Measurements from ENCODE around the gene EIF4E1B. TPM values are rescaled to one million over a fixed set of nuclear protein-coding genes. Genes with fewer than 3 reads are reported as not detected.
"Not testable (repeated sequence)": the region's sequence is repeated elsewhere in the genome, so short reads cannot be mapped to it uniquely, and the experiment has no call there.

Gene EIF4E1B
- total RNA-seq, 1 experiment from 2014 or later: not detected

DNA sequence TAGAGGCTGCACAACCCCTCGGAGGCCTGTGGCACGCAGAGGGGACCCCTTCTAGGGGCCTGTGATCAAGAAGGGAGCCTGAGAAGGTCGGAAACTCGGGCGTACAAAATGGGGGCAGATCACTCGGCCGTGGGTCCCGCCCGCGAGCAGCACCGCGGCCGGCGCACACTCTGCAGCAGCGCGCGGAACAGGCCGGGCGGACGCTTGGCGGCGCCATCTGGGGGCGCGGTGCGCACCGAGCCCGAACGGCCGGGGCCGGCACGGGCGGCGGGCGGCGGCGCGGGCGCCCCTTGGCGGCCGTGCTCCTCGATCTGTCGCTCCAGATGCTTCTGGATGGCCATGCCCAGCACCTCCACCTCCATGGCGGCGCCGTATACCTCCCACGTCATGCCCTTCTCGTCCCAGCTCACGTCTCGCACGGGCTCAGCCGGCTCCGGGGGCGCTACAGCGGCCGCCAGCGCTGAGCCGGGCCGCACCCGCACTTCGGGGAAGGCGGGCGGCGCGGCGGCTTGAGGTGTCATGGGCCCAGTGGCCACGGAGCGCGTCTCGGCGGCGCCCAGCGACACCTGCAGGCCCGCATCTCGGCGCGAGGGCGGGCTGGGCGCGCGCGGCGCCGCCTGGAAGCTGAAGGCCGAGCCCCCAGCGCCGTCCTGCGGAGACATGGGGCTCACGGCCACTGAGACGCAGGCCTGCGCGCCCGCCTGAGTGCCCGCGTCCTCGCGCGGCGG, 33.6 kb upstream of the EIF4E1B start:
- no peak for TF ChIP-seq CTCF (IDR thresholded peaks at IDR 0.05; ENCODE audit: unreplicated experiment)
- Mint-ChIP-seq H3K36me3 (ENCODE audit: insufficient read depth, unreplicated experiment) (no peaks in the 10 kb centered on the region), H3K4me1 (ENCODE audit: low read depth, unreplicated experiment) (no peaks in the 10 kb centered on the region), H3K9me3 (ENCODE audit: low read depth, unreplicated experiment) (no peaks in the 10 kb centered on the region), H3K4me3 (ENCODE audit: low read depth, unreplicated experiment) (peak overlapping the region; percentile 29), H3K27me3 (ENCODE audit: unreplicated experiment) (no peaks in the 10 kb centered on the region), H3K27ac (ENCODE audit: unreplicated experiment) (no peak overlapping the region)
- intact Hi-C loops (cut with micrococcal nuclease; ENCODE audit: unreplicated experiment): no loop called here
- no TSS peak for BruUV-seq (replicated peaks)
- CTCF ChIA-PET: no interaction called here
- DNase-seq: peak; percentile 36

- H3K27ac Mint-ChIP-seq (ENCODE audit: unreplicated experiment): no peak overlapping the region
- CTCF ChIA-PET: no interaction called here
- H3K4me1 Mint-ChIP-seq (ENCODE audit: low read depth, unreplicated experiment): peaks cover under 1% of the 10 kb centered on the region
- H3K9me3 Mint-ChIP-seq (ENCODE audit: low read depth, unreplicated experiment): no peaks in the 10 kb centered on the region
- intact Hi-C loops (cut with micrococcal nuclease; ENCODE audit: unreplicated experiment): no loop called here
- no peaks in the 10 kb centered on the region for H3K27me3 Mint-ChIP-seq (ENCODE audit: unreplicated experiment)
- no peak for TF ChIP-seq CTCF (IDR thresholded peaks at IDR 0.05; ENCODE audit: unreplicated experiment)
- H3K4me3 Mint-ChIP-seq (ENCODE audit: low read depth, unreplicated experiment): no peak overlapping the region
- BruUV-seq (replicated peaks): no TSS peak
- no peak for DNase-seq
- no peaks in the 10 kb centered on the region for H3K36me3 Mint-ChIP-seq (ENCODE audit: insufficient read depth, unreplicated experiment)
These were observed 32.8 kb upstream of the EIF4E1B start for GRCh38 chr5:176597417-176598389.

DNA sequence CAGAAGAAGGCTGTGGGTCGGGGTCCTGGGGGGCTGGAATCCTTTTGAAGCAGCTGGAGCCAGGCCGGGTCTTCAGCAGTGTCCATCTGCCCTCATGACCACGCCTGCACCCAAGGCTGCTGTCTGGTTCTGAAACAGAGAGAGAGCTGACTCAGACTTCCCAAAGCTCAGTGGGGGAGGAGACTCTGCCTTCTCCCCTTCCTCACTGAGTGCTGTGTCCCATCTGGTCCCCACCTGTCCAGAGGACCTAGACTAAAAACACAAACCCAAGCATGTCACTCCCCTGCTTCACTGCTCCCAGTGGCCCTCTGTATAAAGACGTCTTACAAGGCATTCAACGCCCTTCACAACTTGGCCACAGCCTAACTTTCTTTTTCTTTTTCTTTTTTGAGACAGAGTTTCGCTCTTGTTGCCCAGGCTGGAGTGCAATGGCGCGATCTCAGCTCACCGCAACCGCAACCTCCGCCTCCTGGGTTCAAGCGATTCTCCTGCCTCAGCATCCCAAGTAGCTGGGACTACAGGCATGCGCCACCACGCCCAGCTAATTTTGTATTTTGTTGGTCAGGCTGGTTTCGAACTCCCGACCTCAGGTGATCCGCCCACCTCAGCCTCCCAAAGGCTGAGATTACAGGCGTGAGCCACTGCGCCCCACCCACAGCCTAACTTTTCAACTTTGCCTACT, 30.6 kb upstream of the EIF4E1B start:
- H3K27ac Mint-ChIP-seq (ENCODE audit: unreplicated experiment); H3K27me3 Mint-ChIP-seq (ENCODE audit: unreplicated experiment); intact Hi-C loops (cut with micrococcal nuclease; ENCODE audit: unreplicated experiment); H3K4me1 Mint-ChIP-seq (ENCODE audit: low read depth, unreplicated experiment); DNase-seq; BruUV-seq (replicated peaks); H3K36me3 Mint-ChIP-seq (ENCODE audit: insufficient read depth, unreplicated experiment); H3K4me3 Mint-ChIP-seq (ENCODE audit: low read depth, unreplicated experiment); H3K9me3 Mint-ChIP-seq (ENCODE audit: low read depth, unreplicated experiment); CTCF ChIA-PET: not testable (repeated sequence)

DNA sequence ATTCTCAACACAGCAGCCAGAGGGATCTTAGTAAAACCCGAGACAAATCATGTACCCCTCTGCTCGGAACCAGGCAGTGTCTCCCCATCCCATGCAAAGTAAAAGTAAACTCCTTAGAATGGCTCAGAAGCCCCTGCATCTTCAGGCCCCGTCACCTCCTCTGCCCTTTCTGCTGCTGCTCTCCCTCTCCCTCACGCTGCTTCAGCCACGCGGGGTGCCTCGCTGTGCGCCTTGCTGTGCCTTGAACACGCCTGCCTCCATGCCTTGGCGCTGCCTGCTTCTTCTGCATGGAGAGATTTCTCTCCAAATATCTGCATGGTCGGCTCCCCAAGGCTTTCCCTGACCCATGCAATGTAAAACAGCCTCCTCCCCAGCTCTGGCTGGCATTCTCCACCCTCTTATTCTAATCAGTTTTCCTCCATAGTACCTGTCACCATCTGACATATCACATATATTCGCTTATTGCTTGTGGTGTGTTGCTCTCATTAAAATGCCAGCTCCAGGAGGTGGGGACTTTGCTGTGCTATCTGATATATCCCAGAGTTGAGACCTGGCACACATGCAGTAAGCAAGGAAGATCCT, 28.5 kb upstream of the EIF4E1B start:
- no TSS peak for BruUV-seq (replicated peaks)
- H3K4me3 Mint-ChIP-seq (ENCODE audit: low read depth, unreplicated experiment): no peak overlapping the region
- H3K36me3 Mint-ChIP-seq (ENCODE audit: insufficient read depth, unreplicated experiment): no peaks in the 10 kb centered on the region
- H3K27ac Mint-ChIP-seq (ENCODE audit: unreplicated experiment): no peak overlapping the region
- no peak for DNase-seq
- H3K27me3 Mint-ChIP-seq (ENCODE audit: unreplicated experiment): no peaks in the 10 kb centered on the region
- CTCF ChIA-PET: no interaction called here
- intact Hi-C loops (cut with micrococcal nuclease; ENCODE audit: unreplicated experiment): no loop called here
- TF ChIP-seq CTCF (IDR thresholded peaks at IDR 0.05; ENCODE audit: unreplicated experiment): no peak
- peaks cover 9% of the 10 kb centered on the region for H3K4me1 Mint-ChIP-seq (ENCODE audit: low read depth, unreplicated experiment)
- no peaks in the 10 kb centered on the region for H3K9me3 Mint-ChIP-seq (ENCODE audit: low read depth, unreplicated experiment)
